ENCODE data around the gene PAIP2. TPM values are rescaled to one million over a fixed set of nuclear protein-coding genes. Genes with fewer than 3 reads are reported as not detected.
A peak's percentile ranks its signal among the peaks of the same experiment; 100 is the strongest.

PAIP2 gene
- total RNA-seq, 1 experiment from 2014 or later = 95.0 TPM

GRCh38 chr5:139393497-139394122, 52.0 kb downstream of the PAIP2 start:
- no peaks in the 10 kb centered on the region for H3K36me3 ChIP-seq (ENCODE audit: insufficient read depth, low read length, poor library complexity, severe bottlenecking)
- H3K27ac ChIP-seq (ENCODE audit: low read depth, low read length, poor library complexity, severe bottlenecking) = peak overlapping the region; percentile 50
- no peak for TF ChIP-seq EZH2 (IDR thresholded peaks at IDR 0.05; ENCODE audit: borderline replicate concordance, low read depth, low read length, poor library complexity, severe bottlenecking)
- no peak for TF ChIP-seq CTCF (conservative IDR thresholded peaks at IDR 0.05; ENCODE audit: low read depth, low read length)
- intact Hi-C loops (cut with micrococcal nuclease; ENCODE audit: unreplicated experiment) = loop anchor here (5.0 kb wide), 1 partner anchor 751 kb away; no protein-coding TSS in a partner anchor
- peaks cover 14% of the 10 kb centered on the region for H3K27me3 ChIP-seq (replicated peaks; ENCODE audit: insufficient read depth, low read depth, low read length, poor library complexity)
- DNase-seq (ENCODE audit: low spot score) = peak; percentile 39
- no TSS peak for BruUV-seq (replicated peaks)
- H3K4me1 ChIP-seq (ENCODE audit: insufficient read depth, low read length, poor library complexity, severe bottlenecking) = peaks cover 12% of the 10 kb centered on the region
- ChIA-PET CTCF (no interaction called here), POLR2A (ENCODE audit: low non-redundant PET) (no interaction called here)
- H3K9me3 ChIP-seq (ENCODE audit: low read depth, low read length, poor library complexity, severe bottlenecking) = no peaks in the 10 kb centered on the region
- peak overlapping the region; percentile 60 for H3K4me3 ChIP-seq (ENCODE audit: low read depth, low read length, poor library complexity, severe bottlenecking)

- ChIA-PET POLR2A (ENCODE audit: low non-redundant PET) (no interaction called here), CTCF (no interaction called here)
- no peaks in the 10 kb centered on the region for H3K9me3 ChIP-seq (ENCODE audit: low read depth, low read length, poor library complexity, severe bottlenecking)
- no peak overlapping the region for H3K27ac ChIP-seq (ENCODE audit: low read depth, low read length, poor library complexity, severe bottlenecking)
- H3K36me3 ChIP-seq (ENCODE audit: insufficient read depth, low read length, poor library complexity, severe bottlenecking) = no peaks in the 10 kb centered on the region
- TF ChIP-seq EZH2 (IDR thresholded peaks at IDR 0.05; ENCODE audit: borderline replicate concordance, low read depth, low read length, poor library complexity, severe bottlenecking) (no peak), CTCF (conservative IDR thresholded peaks at IDR 0.05; ENCODE audit: low read depth, low read length) (peak; percentile 62)
- intact Hi-C loops (cut with micrococcal nuclease; ENCODE audit: unreplicated experiment) = loop anchor here (5.0 kb wide), 1 partner anchor 752 kb away; no protein-coding TSS in a partner anchor
- BruUV-seq (replicated peaks) = no TSS peak
- H3K4me3 ChIP-seq (ENCODE audit: low read depth, low read length, poor library complexity, severe bottlenecking) = peak overlapping the region; percentile 60
- DNase-seq (ENCODE audit: low spot score) = peak; percentile 62
- peaks cover 12% of the 10 kb centered on the region for H3K4me1 ChIP-seq (ENCODE audit: insufficient read depth, low read length, poor library complexity, severe bottlenecking)
- peaks cover 14% of the 10 kb centered on the region for H3K27me3 ChIP-seq (replicated peaks; ENCODE audit: insufficient read depth, low read depth, low read length, poor library complexity)
Measured at GRCh38 chr5:139394123-139394653, 52.5 kb downstream of the PAIP2 start.

GRCh38 chr5:139394654-139395566, 53.3 kb downstream of the PAIP2 start, which contains the start of gene PROB1:
PROB1 (minus strand) TSS chr5:139395104; CDS start chr5:139395081, 23 bp downstream.
- H3K27me3 ChIP-seq (replicated peaks; ENCODE audit: insufficient read depth, low read depth, low read length, poor library complexity) = peaks cover 14% of the 10 kb centered on the region
- no peak within 1 kb of the TSS for H3K27ac ChIP-seq (ENCODE audit: low read depth, low read length, poor library complexity, severe bottlenecking)
- no peak for DNase-seq (ENCODE audit: low spot score)
- H3K9me3 ChIP-seq (ENCODE audit: low read depth, low read length, poor library complexity, severe bottlenecking) = no peaks in the 10 kb centered on the region
- H3K4me3 ChIP-seq (ENCODE audit: low read depth, low read length, poor library complexity, severe bottlenecking) = peak within 1 kb of the TSS; percentile 60
- no peak for TF ChIP-seq CTCF (conservative IDR thresholded peaks at IDR 0.05; ENCODE audit: low read depth, low read length)
- no peak for TF ChIP-seq EZH2 (IDR thresholded peaks at IDR 0.05; ENCODE audit: borderline replicate concordance, low read depth, low read length, poor library complexity, severe bottlenecking)
- no peaks in the 10 kb centered on the region for H3K36me3 ChIP-seq (ENCODE audit: insufficient read depth, low read length, poor library complexity, severe bottlenecking)
- intact Hi-C loops (cut with micrococcal nuclease; ENCODE audit: unreplicated experiment) = loop anchor here (5.0 kb wide), 1 partner anchor 753 kb away; no protein-coding TSS in a partner anchor
- CTCF ChIA-PET = no interaction called here
- no TSS peak for BruUV-seq (replicated peaks)
- H3K4me1 ChIP-seq (ENCODE audit: insufficient read depth, low read length, poor library complexity, severe bottlenecking) = peaks cover 12% of the 10 kb centered on the region
- POLR2A ChIA-PET (ENCODE audit: low non-redundant PET) = interaction anchor here (0.6 kb wide), 1 partner anchor 1063 kb away, joined by 3 read pairs; the partner anchor contains the start of gene CDC25C

Data from A673 (cell line).